ENCODE measurements around the gene DIAPH2. TPM values are rescaled to one million over a fixed set of nuclear protein-coding genes. Genes with fewer than 3 reads are reported as not detected.

Gene DIAPH2
- total and polyA plus RNA-seq, 2 donors (not counting 1 experiment from before 2014, with no cell fraction given): 16.8 to 18.5 TPM

DNA sequence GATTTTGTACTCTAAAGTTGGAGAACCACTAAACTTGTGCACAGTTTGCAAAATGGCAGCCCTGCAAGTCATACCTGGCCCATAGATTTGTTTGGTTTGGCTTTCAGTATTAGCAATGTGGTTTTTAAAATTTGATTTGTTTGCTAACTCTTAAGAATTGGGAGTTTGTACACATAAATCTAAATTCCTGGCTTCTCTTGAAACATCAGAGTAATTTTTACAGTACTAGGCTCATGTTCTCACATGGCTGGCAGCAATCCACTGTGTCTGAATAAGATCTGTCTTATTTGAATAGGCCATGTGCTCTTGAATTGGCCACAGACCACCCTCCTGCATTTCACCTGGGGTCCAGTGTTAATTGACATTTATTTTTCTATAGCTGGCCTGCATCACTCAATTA is 21.3 kb downstream of the DIAPH2 start:
- H3K9ac ChIP-seq (ENCODE audit: insufficient read depth, low read length): no peak overlapping the region
- H3K36me3 ChIP-seq (ENCODE audit: control insufficient read depth, insufficient read depth, low read length): no peaks in the 10 kb centered on the region
- H3K79me2 ChIP-seq (ENCODE audit: control insufficient read depth, insufficient read depth, low read length): peaks cover 1% of the 10 kb centered on the region
- H3K9me3 ChIP-seq (ENCODE audit: control insufficient read depth, insufficient read depth, low read depth, low read length): no peaks in the 10 kb centered on the region
- TF ChIP-seq EZH2 (IDR thresholded peaks at IDR 0.05; ENCODE audit: low read length, missing control alignments) (no peak), CTCF (conservative IDR thresholded peaks at IDR 0.05 in 1 of 2, IDR thresholded peaks at IDR 0.05 in 1 of 2; ENCODE audit: low read depth in 1 of 2, low read length in 2 of 2) (no peak)
- no peaks in the 10 kb centered on the region for H3K4me1 ChIP-seq (ENCODE audit: control insufficient read depth, extremely low read depth, insufficient read depth, low read length)
- DNase-seq (ENCODE audit: low read depth in 2 of 2): no peak
- H3K27ac ChIP-seq (ENCODE audit: insufficient read depth, low read length): no peak overlapping the region
- H3K4me3 ChIP-seq (replicated peaks in 1 of 4; ENCODE audit: control extremely low read depth in 1 of 4, insufficient read depth in 1 of 4, low read depth in 3 of 4, low read length in 4 of 4): no peak overlapping the region
- H3K27me3 ChIP-seq (ENCODE audit: control insufficient read depth, insufficient read depth, low read length): no peaks in the 10 kb centered on the region
- H3K4me2 ChIP-seq (ENCODE audit: extremely low read depth, insufficient read depth, low read length): no peak overlapping the region
- H2AFZ ChIP-seq (ENCODE audit: low read length): no peak overlapping the region
- no peaks in the 10 kb centered on the region for H4K20me1 ChIP-seq (ENCODE audit: control insufficient read depth, extremely low read depth, insufficient read depth, low read length)

- Histone ChIP-seq H3K4me3 (replicated peaks in 1 of 4; ENCODE audit: control extremely low read depth in 1 of 4, insufficient read depth in 1 of 4, low read depth in 3 of 4, low read length in 4 of 4) (no peak overlapping the region), H3K9me3 (ENCODE audit: control insufficient read depth, insufficient read depth, low read depth, low read length) (no peaks in the 10 kb centered on the region), H4K20me1 (ENCODE audit: control insufficient read depth, extremely low read depth, insufficient read depth, low read length) (no peaks in the 10 kb centered on the region), H3K27ac (ENCODE audit: insufficient read depth, low read length) (no peak overlapping the region), H3K4me2 (ENCODE audit: extremely low read depth, insufficient read depth, low read length) (no peak overlapping the region), H2AFZ (ENCODE audit: low read length) (no peak overlapping the region), H3K79me2 (ENCODE audit: control insufficient read depth, insufficient read depth, low read length) (peaks cover under 1% of the 10 kb centered on the region), H3K9ac (ENCODE audit: insufficient read depth, low read length) (no peak overlapping the region), H3K36me3 (ENCODE audit: control insufficient read depth, insufficient read depth, low read length) (no peaks in the 10 kb centered on the region), H3K27me3 (ENCODE audit: control insufficient read depth, insufficient read depth, low read length) (no peaks in the 10 kb centered on the region), H3K4me1 (ENCODE audit: control insufficient read depth, extremely low read depth, insufficient read depth, low read length) (no peaks in the 10 kb centered on the region)
- TF ChIP-seq CTCF (conservative IDR thresholded peaks at IDR 0.05 in 1 of 2, IDR thresholded peaks at IDR 0.05 in 1 of 2; ENCODE audit: low read depth in 1 of 2, low read length in 2 of 2) (no peak), EZH2 (IDR thresholded peaks at IDR 0.05; ENCODE audit: low read length, missing control alignments) (no peak)
- no peak for DNase-seq (ENCODE audit: low read depth in 2 of 2)
Observed at GRCh38 chrX:96707804-96708203, 23.2 kb downstream of the DIAPH2 start.

DNA sequence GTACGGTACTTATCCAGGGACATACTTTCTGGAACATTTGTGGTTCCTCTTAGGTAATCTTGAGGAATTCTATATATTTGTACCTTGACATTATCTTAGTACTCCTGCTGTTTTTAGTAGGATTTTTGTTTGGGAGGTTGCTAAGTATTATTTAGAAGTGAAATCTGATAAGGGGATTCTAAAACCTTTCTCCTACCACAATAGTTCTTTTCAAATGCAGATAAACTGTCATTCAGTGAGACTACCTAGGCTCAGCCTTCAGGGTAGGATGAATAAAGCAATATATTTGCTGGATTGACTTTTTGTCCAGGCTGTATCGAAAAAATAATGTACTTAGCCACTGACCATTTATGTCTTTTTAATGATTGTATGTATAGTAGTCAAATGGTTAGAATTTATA is 25.4 kb downstream of the DIAPH2 start:
- no peak for TF ChIP-seq CTCF (conservative IDR thresholded peaks at IDR 0.05 in 1 of 2, IDR thresholded peaks at IDR 0.05 in 1 of 2; ENCODE audit: low read depth in 1 of 2, low read length in 2 of 2)
- no peaks in the 10 kb centered on the region for H3K36me3 ChIP-seq (ENCODE audit: control insufficient read depth, insufficient read depth, low read length)
- no peaks in the 10 kb centered on the region for H3K27me3 ChIP-seq (ENCODE audit: control insufficient read depth, insufficient read depth, low read length)
- peaks cover 1% of the 10 kb centered on the region for H3K79me2 ChIP-seq (ENCODE audit: control insufficient read depth, insufficient read depth, low read length)
- no peaks in the 10 kb centered on the region for H3K4me1 ChIP-seq (ENCODE audit: control insufficient read depth, extremely low read depth, insufficient read depth, low read length)
- no peaks in the 10 kb centered on the region for H3K9me3 ChIP-seq (ENCODE audit: control insufficient read depth, insufficient read depth, low read depth, low read length)
- no peak overlapping the region for H3K4me2 ChIP-seq (ENCODE audit: extremely low read depth, insufficient read depth, low read length)
- DNase-seq (ENCODE audit: low read depth in 2 of 2): no peak
- H4K20me1 ChIP-seq (ENCODE audit: control insufficient read depth, extremely low read depth, insufficient read depth, low read length): no peaks in the 10 kb centered on the region
- no peak overlapping the region for H3K27ac ChIP-seq (ENCODE audit: insufficient read depth, low read length)
- H2AFZ ChIP-seq (ENCODE audit: low read length): no peak overlapping the region
- H3K4me3 ChIP-seq (replicated peaks in 1 of 4; ENCODE audit: control extremely low read depth in 1 of 4, insufficient read depth in 1 of 4, low read depth in 3 of 4, low read length in 4 of 4): no peak overlapping the region
- H3K9ac ChIP-seq (ENCODE audit: insufficient read depth, low read length): no peak overlapping the region

Data from fibroblast of lung (primary cell).